Measurements from ENCODE around the gene AQP12B. TPM values are rescaled to one million over a fixed set of nuclear protein-coding genes. Genes with fewer than 3 reads are reported as not detected.
"Not testable (repeated sequence)": the region's sequence is repeated elsewhere in the genome, so short reads cannot be mapped to it uniquely, and the experiment has no call there.

AQP12B gene
- polyA plus RNA-seq (ENCODE audit: insufficient read length in 3 of 3) = under 1 TPM; 0.48 to 0.51 (median 0.49) TPM
- long read RNA-seq, donor 1 = 0 reads
- long read RNA-seq, donor 2 = 0 reads
- long read RNA-seq, donor 3 = 0 reads
- long read RNA-seq, donor 4 = 0 reads
- long read RNA-seq, donor 5 = 0 reads
- long read RNA-seq, donor 6 = 0 reads
- long read RNA-seq, donor 7 = 0 reads
- long read RNA-seq, donor 8 = 0 reads
- long read RNA-seq, donor 9 = 0 reads
- long read RNA-seq, donor 10 = 0 reads
- long read RNA-seq, donor 11 = 0 reads
- long read RNA-seq, donor 12 = 0 reads
- long read RNA-seq, donor 13 = 0 reads
- long read RNA-seq, donor 14 = 0 reads
- long read RNA-seq, donor 15 = 0 reads
- long read RNA-seq, donor 16 = 0 reads

GRCh38 chr2:240682431-240683224 is at the start of gene AQP12B:
TSS of gene AQP12B (minus strand) at chr2:240682885. CDS start at chr2:240682837, 48 bp downstream.
- DNase-seq (ENCODE audit: extremely low read depth in 1 of 11, low read depth in 9 of 11, low spot score in 4 of 11) = not testable (repeated sequence)

- DNase-seq (ENCODE audit: extremely low read depth in 1 of 11, low read depth in 9 of 11, low spot score in 4 of 11) = no peak
These were observed 49.5 kb upstream of the AQP12B start for GRCh38 chr2:240732184-240732583.

- no peak for DNase-seq (ENCODE audit: extremely low read depth in 1 of 11, low read depth in 9 of 11, low spot score in 4 of 11)
These were observed 48.5 kb upstream of the AQP12B start for GRCh38 chr2:240731178-240731545.

GRCh38 chr2:240730501-240731177 is 48.0 kb upstream of the AQP12B start:
- DNase-seq (ENCODE audit: extremely low read depth in 1 of 11, low read depth in 9 of 11, low spot score in 4 of 11) = no peak

- DNase-seq (ENCODE audit: extremely low read depth in 1 of 11, low read depth in 9 of 11, low spot score in 4 of 11) = no peak
These were observed 46.1 kb upstream of the AQP12B start for GRCh38 chr2:240728827-240729226.

GRCh38 chr2:240728361-240728760 is 45.7 kb upstream of the AQP12B start:
- DNase-seq (ENCODE audit: extremely low read depth in 1 of 11, low read depth in 9 of 11, low spot score in 4 of 11) = no peak

- DNase-seq (ENCODE audit: extremely low read depth in 1 of 11, low read depth in 9 of 11, low spot score in 4 of 11) = no peak
These were observed 45.2 kb upstream of the AQP12B start for GRCh38 chr2:240727913-240728312.

GRCh38 chr2:240727439-240727838 is 44.8 kb upstream of the AQP12B start:
- no peak for DNase-seq (ENCODE audit: extremely low read depth in 1 of 11, low read depth in 9 of 11, low spot score in 4 of 11)

- DNase-seq (ENCODE audit: extremely low read depth in 1 of 11, low read depth in 9 of 11, low spot score in 4 of 11) = no peak
These were observed 44.2 kb upstream of the AQP12B start for GRCh38 chr2:240726876-240727275.

GRCh38 chr2:240725671-240726070 is 43.0 kb upstream of the AQP12B start:
- DNase-seq (ENCODE audit: extremely low read depth in 1 of 11, low read depth in 9 of 11, low spot score in 4 of 11) = no peak

- no peak for DNase-seq (ENCODE audit: extremely low read depth in 1 of 11, low read depth in 9 of 11, low spot score in 4 of 11)
These were observed 42.6 kb upstream of the AQP12B start for GRCh38 chr2:240725266-240725665.

GRCh38 chr2:240724431-240724830 is 41.7 kb upstream of the AQP12B start:
- no peak for DNase-seq (ENCODE audit: extremely low read depth in 1 of 11, low read depth in 9 of 11, low spot score in 4 of 11)

GRCh38 chr2:240723851-240724250 is 41.2 kb upstream of the AQP12B start:
- no peak for DNase-seq (ENCODE audit: extremely low read depth in 1 of 11, low read depth in 9 of 11, low spot score in 4 of 11)

- DNase-seq (ENCODE audit: extremely low read depth in 1 of 11, low read depth in 9 of 11, low spot score in 4 of 11) = no peak
These were observed 40.4 kb upstream of the AQP12B start for GRCh38 chr2:240722796-240723735.

- no peak for DNase-seq (ENCODE audit: extremely low read depth in 1 of 11, low read depth in 9 of 11, low spot score in 4 of 11)
These were observed 39.7 kb upstream of the AQP12B start for GRCh38 chr2:240722376-240722775.

GRCh38 chr2:240721596-240722180 is 39.0 kb upstream of the AQP12B start:
- no peak for DNase-seq (ENCODE audit: extremely low read depth in 1 of 11, low read depth in 9 of 11, low spot score in 4 of 11)

GRCh38 chr2:240720686-240721595 is 38.3 kb upstream of the AQP12B start:
- DNase-seq (ENCODE audit: extremely low read depth in 1 of 11, low read depth in 9 of 11, low spot score in 4 of 11) = no peak
